ENCODE data around the gene PLXNB1. TPM values are rescaled to one million over a fixed set of nuclear protein-coding genes. Genes with fewer than 3 reads are reported as not detected.

PLXNB1 gene
- total RNA-seq, 1 donor from 2014 or later: 211 TPM

GRCh38 chr3:48411041-48411588 is 18.8 kb downstream of the PLXNB1 start:
- Mint-ChIP-seq H3K4me3 (no peak overlapping the region), H3K4me1 (no peaks in the 10 kb centered on the region), H3K27ac (no peak overlapping the region), H3K27me3 (ENCODE audit: low read depth) (no peaks in the 10 kb centered on the region), H3K9me3 (no peaks in the 10 kb centered on the region), H3K36me3 (peaks cover 31% of the 10 kb centered on the region)
- no peak for TF ChIP-seq CTCF (IDR thresholded peaks at IDR 0.05; ENCODE audit: unreplicated experiment)
- no peak for DNase-seq (ENCODE audit: low spot score in 2 of 2, unreplicated experiment in 2 of 2)

GRCh38 chr3:48410205-48411040 is 19.5 kb downstream of the PLXNB1 start:
- no peak for TF ChIP-seq CTCF (IDR thresholded peaks at IDR 0.05; ENCODE audit: unreplicated experiment)
- peak in 1 of 2 experiments; percentile 5 for DNase-seq (ENCODE audit: low spot score in 2 of 2, unreplicated experiment in 2 of 2)
- Mint-ChIP-seq H3K27me3 (ENCODE audit: low read depth) (no peaks in the 10 kb centered on the region), H3K27ac (no peak overlapping the region), H3K9me3 (no peaks in the 10 kb centered on the region), H3K4me3 (no peak overlapping the region), H3K4me1 (no peaks in the 10 kb centered on the region), H3K36me3 (peaks cover 30% of the 10 kb centered on the region)

GRCh38 chr3:48409291-48410201 is 20.3 kb downstream of the PLXNB1 start:
- Mint-ChIP-seq H3K27ac (no peak overlapping the region), H3K27me3 (ENCODE audit: low read depth) (no peaks in the 10 kb centered on the region), H3K9me3 (no peaks in the 10 kb centered on the region), H3K4me3 (no peak overlapping the region), H3K36me3 (peaks cover 28% of the 10 kb centered on the region), H3K4me1 (no peaks in the 10 kb centered on the region)
- TF ChIP-seq CTCF (IDR thresholded peaks at IDR 0.05; ENCODE audit: unreplicated experiment): no peak
- DNase-seq (ENCODE audit: low spot score in 2 of 2, unreplicated experiment in 2 of 2): no peak

DNA sequence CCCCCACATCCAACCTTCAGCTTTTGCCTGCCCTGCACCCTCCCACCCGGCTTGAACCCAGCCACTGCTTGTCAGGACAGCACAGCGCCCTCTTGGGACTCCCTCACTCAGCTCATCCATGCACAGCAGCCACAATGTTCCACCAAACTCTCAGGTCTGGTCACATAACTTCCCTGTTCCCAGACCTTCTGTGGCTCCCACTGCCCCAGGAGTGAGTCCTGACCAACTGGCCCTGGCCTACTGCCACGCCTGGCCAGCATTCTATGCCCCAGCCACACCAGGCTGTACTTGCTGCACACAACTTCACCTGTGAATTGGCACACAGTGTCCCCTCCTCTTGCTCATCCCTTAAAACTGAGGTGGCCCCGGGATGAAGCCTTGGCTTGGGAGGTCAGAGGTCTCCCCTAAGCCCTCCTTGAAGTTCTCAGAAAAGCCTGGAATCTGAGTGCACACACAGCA is 21.0 kb downstream of the PLXNB1 start:
- no peak overlapping the region for H3K4me3 Mint-ChIP-seq
- peaks cover 25% of the 10 kb centered on the region for H3K36me3 Mint-ChIP-seq
- DNase-seq (ENCODE audit: low spot score in 2 of 2, unreplicated experiment in 2 of 2): no peak

More for the DNA sequence above, 21.0 kb downstream of the PLXNB1 start:
- Mint-ChIP-seq H3K27ac (no peak overlapping the region), H3K9me3 (no peaks in the 10 kb centered on the region), H3K4me1 (no peaks in the 10 kb centered on the region), H3K27me3 (ENCODE audit: low read depth) (no peaks in the 10 kb centered on the region)
- no peak for TF ChIP-seq CTCF (IDR thresholded peaks at IDR 0.05; ENCODE audit: unreplicated experiment)
